ENCODE measurements around the gene TRH. TPM values are rescaled to one million over a fixed set of nuclear protein-coding genes. Genes with fewer than 3 reads are reported as not detected.

The TRH gene
- total and polyA plus RNA-seq, 4 donors: 0.14 to 0.40 (median 0.22) TPM; not detected in 1

DNA sequence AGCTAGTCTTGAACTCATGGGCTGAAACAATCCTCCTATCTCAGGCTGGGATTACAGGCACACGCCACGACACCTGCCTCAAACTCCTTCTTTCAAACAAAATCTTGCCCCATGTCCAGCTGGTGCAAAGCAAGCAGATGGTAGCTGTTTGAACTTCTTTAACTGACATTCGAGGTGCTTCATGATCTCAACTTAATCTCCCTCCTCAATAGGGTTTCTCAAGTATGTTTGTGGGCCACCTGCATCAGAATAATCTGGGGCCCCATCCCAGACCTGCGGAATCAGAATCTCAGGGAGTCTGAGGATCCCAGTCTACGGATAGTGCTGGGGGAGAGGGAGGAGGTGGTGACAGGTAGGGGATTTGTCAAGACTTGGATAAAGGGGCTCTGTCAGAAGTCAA is 20.9 kb upstream of the TRH start:
- Histone ChIP-seq H3K9me3 (ENCODE audit: control insufficient read depth in 4 of 4, insufficient read depth in 3 of 4, low read length in 3 of 4) (peaks cover 0 to 3% (median 0%) of the 10 kb centered on the region in 4 donors), H3K4me3 (no peak overlapping the region), H3K36me3 (ENCODE audit: control insufficient read depth in 4 of 4, insufficient read depth in 4 of 4, low read length in 4 of 4) (no peaks in the 10 kb centered on the region), H3K27ac (ENCODE audit: low read depth in 1 of 2, low read length in 1 of 2) (no peak overlapping the region), H3K4me1 (ENCODE audit: control insufficient read depth in 5 of 5, insufficient read depth in 5 of 5, low read length in 5 of 5) (no peaks in the 10 kb centered on the region), H3K27me3 (ENCODE audit: control insufficient read depth in 3 of 3, insufficient read depth in 3 of 3, low read length in 2 of 3) (no peaks in the 10 kb centered on the region), H3K9ac (ENCODE audit: insufficient read depth in 1 of 2, low read length in 2 of 2) (no peak overlapping the region)
- no peak for ATAC-seq (ENCODE audit: insufficient read depth, low FRiP score)
- WGBS, 2 donors: 55 to 56% methylated on average over 5 of the region's 5 CpGs
- no peak for DNase-seq
- TF ChIP-seq, protein P1, sequence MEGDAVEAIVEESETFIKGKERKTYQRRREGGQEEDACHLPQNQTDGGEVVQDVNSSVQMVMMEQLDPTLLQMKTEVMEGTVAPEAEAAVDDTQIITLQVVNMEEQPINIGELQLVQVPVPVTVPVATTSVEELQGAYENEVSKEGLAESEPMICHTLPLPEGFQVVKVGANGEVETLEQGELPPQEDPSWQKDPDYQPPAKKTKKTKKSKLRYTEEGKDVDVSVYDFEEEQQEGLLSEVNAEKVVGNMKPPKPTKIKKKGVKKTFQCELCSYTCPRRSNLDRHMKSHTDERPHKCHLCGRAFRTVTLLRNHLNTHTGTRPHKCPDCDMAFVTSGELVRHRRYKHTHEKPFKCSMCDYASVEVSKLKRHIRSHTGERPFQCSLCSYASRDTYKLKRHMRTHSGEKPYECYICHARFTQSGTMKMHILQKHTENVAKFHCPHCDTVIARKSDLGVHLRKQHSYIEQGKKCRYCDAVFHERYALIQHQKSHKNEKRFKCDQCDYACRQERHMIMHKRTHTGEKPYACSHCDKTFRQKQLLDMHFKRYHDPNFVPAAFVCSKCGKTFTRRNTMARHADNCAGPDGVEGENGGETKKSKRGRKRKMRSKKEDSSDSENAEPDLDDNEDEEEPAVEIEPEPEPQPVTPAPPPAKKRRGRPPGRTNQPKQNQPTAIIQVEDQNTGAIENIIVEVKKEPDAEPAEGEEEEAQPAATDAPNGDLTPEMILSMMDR (IDR thresholded peaks at IDR 0.05; ENCODE audit: control extremely low read depth, extremely low read depth): no peak

DNA sequence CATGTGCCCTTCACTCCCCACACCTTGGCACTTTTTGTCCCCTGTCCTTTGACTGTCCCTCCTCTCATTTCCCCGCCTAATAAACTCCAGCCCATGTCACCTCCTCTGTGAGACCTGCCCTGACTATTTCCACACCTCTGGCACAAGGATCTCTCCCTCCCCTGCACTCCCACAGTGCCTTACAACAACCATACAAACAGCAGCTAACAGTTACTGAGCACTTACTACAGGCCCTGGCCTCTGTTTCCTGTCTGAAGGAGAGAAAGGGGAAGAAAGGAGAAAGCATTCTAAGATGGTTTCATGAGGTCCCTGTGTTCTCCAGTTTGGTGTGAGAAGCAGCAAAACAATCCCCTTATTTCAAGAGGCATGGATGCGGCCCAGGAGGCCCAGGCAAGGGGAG is 20.0 kb upstream of the TRH start:
- ATAC-seq (ENCODE audit: insufficient read depth, low FRiP score): no peak
- Histone ChIP-seq H3K27me3 (ENCODE audit: control insufficient read depth in 3 of 3, insufficient read depth in 3 of 3, low read length in 2 of 3) (no peaks in the 10 kb centered on the region), H3K27ac (ENCODE audit: low read depth in 1 of 2, low read length in 1 of 2) (no peak overlapping the region), H3K36me3 (ENCODE audit: control insufficient read depth in 4 of 4, insufficient read depth in 4 of 4, low read length in 4 of 4) (no peaks in the 10 kb centered on the region), H3K9ac (ENCODE audit: insufficient read depth in 1 of 2, low read length in 2 of 2) (no peak overlapping the region), H3K4me1 (ENCODE audit: control insufficient read depth in 5 of 5, insufficient read depth in 5 of 5, low read length in 5 of 5) (no peaks in the 10 kb centered on the region), H3K9me3 (ENCODE audit: control insufficient read depth in 4 of 4, insufficient read depth in 3 of 4, low read length in 3 of 4) (peaks cover 0 to 2% (median 0%) of the 10 kb centered on the region in 4 donors), H3K4me3 (no peak overlapping the region)
- TF ChIP-seq, protein P1 (IDR thresholded peaks at IDR 0.05; ENCODE audit: control extremely low read depth, extremely low read depth): no peak
- DNase-seq: no peak
- WGBS, 2 donors: 32 to 55% methylated on average over 2 of the region's 2 CpGs

DNA sequence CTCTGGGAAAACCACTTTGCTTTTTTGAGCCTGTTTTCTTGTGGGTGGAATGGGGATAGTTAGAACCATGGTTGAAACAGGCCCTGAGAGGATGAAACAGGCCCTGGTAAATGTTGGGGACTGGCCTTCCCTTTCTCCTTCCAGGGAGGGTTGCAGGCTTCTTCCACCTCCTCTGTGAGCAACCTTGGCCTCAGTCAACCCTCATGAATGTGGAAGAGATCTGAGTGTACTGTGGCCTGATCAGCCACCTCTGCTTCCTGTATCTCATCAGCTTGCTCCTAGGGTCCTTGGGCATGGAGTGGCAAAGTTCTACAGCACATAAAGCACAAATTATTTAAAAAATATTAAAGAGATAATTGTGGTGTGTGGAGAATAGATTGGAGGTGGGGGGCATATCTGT is 17.6 kb upstream of the TRH start:
- TF ChIP-seq, protein P1 (IDR thresholded peaks at IDR 0.05; ENCODE audit: control extremely low read depth, extremely low read depth): no peak
- Histone ChIP-seq H3K4me1 (ENCODE audit: control insufficient read depth in 5 of 5, insufficient read depth in 5 of 5, low read length in 5 of 5) (no peaks in the 10 kb centered on the region), H3K9me3 (ENCODE audit: control insufficient read depth in 4 of 4, insufficient read depth in 3 of 4, low read length in 3 of 4) (peaks cover 0 to 2% (median 0%) of the 10 kb centered on the region in 4 donors), H3K27me3 (ENCODE audit: control insufficient read depth in 3 of 3, insufficient read depth in 3 of 3, low read length in 2 of 3) (no peaks in the 10 kb centered on the region), H3K9ac (ENCODE audit: insufficient read depth in 1 of 2, low read length in 2 of 2) (no peak overlapping the region), H3K36me3 (ENCODE audit: control insufficient read depth in 4 of 4, insufficient read depth in 4 of 4, low read length in 4 of 4) (no peaks in the 10 kb centered on the region), H3K27ac (ENCODE audit: low read depth in 1 of 2, low read length in 1 of 2) (no peak overlapping the region), H3K4me3 (no peak overlapping the region)
- DNase-seq: no peak
- ATAC-seq (ENCODE audit: insufficient read depth, low FRiP score): no peak

DNA sequence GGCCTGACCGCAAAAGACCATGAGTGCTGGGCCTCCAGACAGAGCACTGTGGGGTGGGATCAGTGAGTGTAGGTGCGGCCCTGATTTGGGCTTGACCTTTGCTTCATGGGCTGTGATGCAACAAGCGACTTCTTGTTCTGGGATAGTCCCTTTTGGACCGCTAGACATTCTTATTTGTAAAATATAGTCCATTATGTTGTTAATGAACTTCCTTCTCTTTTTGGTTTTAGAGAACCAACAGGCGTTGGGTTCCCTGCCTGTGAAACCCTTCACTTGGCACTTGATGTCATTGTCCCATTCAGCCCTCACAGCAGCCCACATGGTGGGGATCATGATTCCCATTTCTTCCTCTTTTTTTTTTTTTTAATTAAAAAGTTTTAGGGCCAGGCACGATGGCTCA is 15.8 kb upstream of the TRH start:
- ATAC-seq (ENCODE audit: insufficient read depth, low FRiP score): no peak

More for the DNA sequence above, 15.8 kb upstream of the TRH start:
- Histone ChIP-seq H3K4me3 (no peak overlapping the region), H3K27me3 (ENCODE audit: control insufficient read depth in 3 of 3, insufficient read depth in 3 of 3, low read length in 2 of 3) (no peaks in the 10 kb centered on the region), H3K36me3 (ENCODE audit: control insufficient read depth in 4 of 4, insufficient read depth in 4 of 4, low read length in 4 of 4) (no peaks in the 10 kb centered on the region), H3K9ac (ENCODE audit: insufficient read depth in 1 of 2, low read length in 2 of 2) (no peak overlapping the region), H3K4me1 (ENCODE audit: control insufficient read depth in 5 of 5, insufficient read depth in 5 of 5, low read length in 5 of 5) (peaks cover 0 to 2% (median 0%) of the 10 kb centered on the region in 5 donors), H3K9me3 (ENCODE audit: control insufficient read depth in 4 of 4, insufficient read depth in 3 of 4, low read length in 3 of 4) (peaks cover 0 to 2% (median 0%) of the 10 kb centered on the region in 4 donors), H3K27ac (ENCODE audit: low read depth in 1 of 2, low read length in 1 of 2) (no peak overlapping the region)
- no peak for DNase-seq
- TF ChIP-seq, protein P1 (IDR thresholded peaks at IDR 0.05; ENCODE audit: control extremely low read depth, extremely low read depth): no peak
- 32 to 66% methylated on average over 6 of the region's 6 CpGs for WGBS, 2 donors
